Activated CD8-positive, alpha-beta memory T cell treated with anti-CD3 and anti-CD28 coated beads, Interleukin-2, amount 50 U/mL, for 24 hours (primary cell): Measurements from ENCODE around the gene NDUFA12.
A peak's percentile ranks its signal among the peaks of the same experiment; 100 is the strongest.

Experiments
- DNase-seq: peaks from one replicate; pipeline ENCODE4 v3.0.0-alpha.2; 2020; ENCODE audit errors: extremely low read depth

The NDUFA12 gene

DNA sequence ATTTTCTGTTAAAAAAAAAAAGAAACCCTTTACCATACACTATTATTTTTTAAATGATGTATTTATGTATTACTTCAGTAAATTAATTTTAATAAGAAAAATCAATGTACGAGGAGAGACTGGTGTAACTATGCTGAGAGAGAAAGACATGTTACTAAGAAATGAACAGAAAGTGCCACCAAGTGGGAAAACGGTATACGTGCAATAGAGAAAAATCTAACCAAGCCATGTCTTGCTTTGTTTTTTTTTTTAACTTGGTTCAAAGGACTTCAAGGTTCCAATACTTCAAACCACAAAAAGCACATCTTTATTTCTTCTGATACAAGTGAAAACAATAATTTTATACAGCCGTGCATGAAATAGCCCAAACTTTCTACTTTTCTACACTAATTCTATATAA is 22.9 kb downstream of the NDUFA12 start:
- no peak for DNase-seq

DNA sequence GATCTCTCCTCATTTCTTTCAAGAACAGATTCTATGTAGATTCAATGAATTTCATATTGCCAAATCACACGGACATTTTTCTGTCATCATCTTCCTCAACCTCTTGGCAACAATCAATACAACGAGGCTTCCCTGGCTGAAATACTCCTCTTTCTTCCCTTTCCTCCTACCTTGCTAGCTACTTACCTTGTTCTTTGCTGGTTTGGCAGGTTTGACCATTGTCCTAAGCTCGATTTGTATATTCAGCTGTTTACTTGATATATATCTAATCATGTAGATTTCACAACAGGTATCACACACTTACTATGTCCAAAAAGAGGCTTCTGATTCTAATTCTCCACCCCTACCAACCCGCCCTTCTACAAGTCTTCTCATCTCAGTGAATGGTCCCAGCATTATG is 23.6 kb downstream of the NDUFA12 start:
- DNase-seq: no peak

DNA sequence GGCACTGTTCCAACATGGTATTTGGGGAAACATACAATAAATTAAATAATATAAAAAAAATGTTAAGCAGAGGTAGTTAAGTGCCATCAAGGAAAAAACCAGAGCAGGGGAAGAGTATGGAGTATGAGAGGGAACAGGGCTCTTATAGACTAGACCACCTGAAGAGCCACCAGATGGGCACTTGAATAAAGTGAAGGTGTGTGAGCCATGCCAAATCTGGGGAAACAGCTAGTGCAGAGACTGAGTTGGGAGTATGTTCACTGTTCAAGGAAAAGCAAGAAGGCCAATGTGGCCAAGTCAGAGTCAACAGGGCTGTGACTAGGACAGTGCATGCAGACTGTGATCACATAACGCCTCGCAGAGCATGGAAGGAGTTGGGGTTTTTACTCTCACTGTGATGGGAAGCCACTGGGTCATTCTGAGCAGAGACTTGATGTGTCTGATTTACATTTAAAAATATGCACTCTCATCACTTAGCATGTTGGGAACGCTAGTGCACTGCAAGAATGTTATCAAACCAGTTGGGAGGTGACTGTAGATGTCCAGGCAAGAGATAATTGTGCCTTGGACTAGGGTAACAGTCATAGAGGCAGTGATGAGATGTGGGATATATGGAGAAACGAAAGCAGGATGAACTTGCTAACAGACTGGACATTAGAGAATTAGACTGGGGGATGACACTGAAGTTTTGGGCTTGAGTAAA is 25.6 kb downstream of the NDUFA12 start:
- DNase-seq: no peak

DNA sequence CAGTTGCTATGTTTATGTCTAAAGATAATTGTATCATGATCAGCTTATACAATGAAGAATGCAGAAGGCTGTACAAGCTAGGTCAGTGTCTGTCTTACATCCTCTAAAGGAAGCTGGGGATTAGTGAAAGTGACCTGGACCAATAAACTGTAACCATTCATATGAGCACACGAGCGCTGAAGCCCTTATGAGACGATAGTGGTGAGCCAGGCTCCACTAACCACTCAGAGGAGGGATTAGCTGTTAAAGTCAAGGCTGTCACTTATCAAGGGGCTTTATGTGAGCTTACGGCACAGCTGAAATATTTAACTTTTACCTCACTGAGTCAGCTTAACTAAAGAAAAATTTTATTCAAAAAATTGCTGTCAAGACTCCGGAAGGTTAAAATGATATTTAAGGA is 30.3 kb downstream of the NDUFA12 start:
- DNase-seq: no peak

DNA sequence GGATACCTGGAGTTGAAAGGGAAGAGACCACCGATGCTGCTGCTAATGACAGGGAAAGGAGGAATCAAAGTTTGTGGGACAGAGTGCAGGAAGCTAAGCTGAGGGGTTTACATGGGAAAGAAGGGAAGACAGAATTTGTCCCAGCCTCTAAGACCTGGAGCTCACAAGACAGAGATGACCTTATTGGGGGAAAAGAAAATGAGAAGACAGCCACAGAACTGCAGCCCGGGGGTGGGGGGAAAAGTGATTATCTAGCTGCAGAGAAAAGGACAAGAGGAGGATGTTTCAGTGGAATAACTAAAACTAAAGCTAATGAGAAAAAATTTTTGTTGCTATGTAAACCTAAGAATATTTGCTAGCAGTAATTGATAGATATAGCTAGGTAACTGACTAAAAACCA is 30.7 kb downstream of the NDUFA12 start:
- DNase-seq: no peak

DNA sequence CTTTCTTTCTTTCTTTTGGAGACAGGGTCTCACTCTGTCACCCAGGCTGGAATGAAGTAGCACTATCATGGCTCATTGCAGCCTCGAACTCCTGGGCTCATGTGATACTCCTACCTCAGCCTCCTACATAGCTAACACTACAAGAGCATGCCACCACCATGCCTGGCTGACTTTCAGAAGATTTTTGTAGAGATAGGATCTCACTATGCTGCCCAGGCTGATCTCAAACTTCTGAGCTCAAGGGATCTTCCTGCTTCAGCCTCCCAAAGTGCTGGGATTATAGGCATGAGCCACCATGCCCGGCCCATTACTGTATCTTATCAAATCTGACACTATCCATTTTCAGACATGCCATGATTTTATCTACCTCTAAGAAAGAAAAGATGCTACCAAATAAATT is 31.6 kb downstream of the NDUFA12 start:
- DNase-seq: no peak

DNA sequence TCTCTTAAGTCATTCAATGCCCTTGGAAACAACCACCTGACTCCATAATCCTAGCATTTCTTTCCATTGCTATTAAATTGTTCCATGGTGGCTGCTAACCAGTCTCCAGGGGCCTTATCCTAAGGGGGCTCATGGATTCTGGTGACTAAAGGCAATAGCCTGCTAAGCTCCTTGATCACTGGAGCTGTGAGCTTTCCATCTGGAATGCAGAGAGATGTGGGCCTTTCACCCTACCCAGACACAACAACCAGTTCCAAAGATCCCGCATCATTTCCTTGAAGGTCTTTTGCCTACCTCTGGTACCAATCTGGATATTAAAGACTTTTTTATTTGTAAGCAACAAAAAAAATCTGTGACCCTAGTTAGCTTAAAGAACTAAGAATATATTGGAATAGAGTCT is 32.9 kb downstream of the NDUFA12 start:
- DNase-seq: no peak

DNA sequence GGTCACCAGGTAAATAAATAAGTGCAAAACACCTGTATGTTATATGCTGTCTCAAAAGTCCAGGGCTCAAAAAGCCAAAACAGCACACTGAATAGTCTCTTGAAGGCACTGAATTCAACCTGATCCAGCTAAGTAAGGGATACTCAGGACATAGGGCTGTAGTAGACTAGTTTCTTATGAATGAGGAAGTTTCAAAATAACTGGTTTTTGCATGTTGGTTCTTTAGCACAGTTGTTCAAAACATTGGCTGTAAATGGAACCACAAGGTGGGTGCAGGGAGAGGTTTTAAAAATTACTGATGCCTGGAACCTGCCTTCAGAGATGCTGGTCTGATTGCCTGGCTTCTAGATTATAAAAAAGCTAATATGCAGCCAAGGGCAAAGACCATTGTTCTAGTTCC is 34.1 kb downstream of the NDUFA12 start:
- DNase-seq: no peak

DNA sequence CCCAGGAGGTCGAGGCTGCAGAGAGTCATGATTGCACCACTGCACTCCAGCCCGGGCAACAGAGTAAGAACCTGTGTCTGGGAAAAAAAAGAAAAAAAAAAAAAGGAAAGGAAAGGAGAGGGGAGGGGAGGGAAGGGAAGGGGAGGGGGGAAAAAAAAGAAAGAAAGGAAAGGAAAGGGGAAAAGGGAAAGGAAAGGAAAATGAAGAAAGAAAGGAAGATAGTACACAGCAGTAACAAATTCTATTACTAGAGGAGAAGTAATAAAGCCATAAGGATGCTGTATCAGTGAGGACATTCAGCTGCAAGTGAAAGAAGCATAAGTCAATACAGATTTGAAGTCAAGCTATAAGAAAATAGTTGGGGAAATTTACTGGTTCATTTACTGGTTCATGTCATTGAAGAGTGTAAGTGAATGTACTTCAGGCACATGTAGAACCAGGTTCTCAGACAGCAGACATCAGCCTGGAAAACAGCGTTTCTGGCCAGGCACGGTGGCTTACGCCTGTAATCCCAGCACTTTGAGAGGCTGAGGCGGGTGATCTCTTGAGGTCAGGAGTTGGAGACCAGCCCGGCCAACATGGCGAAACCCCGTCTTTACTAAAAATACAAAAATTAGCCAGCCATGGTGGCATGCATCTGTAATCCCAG is 37.4 kb downstream of the NDUFA12 start:
- DNase-seq: no peak

DNA sequence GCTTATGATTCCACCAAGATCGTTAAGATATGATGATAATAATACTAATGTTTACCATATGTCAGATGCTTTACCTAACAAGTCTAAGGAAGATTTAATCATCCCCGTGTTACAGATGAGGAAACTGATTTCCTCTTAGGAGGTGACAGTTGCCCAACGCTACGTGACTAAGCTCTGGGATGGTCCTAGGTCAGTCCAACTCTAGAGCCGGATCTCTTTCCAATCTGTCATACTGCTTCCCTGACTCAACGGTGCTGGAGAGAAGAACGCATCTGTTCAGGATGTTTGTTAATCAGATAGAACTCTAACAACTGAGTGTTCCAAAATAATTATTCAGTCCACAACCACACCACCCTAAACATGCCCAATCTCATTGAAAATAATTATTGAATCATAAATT is 39.8 kb downstream of the NDUFA12 start:
- no peak for DNase-seq

DNA sequence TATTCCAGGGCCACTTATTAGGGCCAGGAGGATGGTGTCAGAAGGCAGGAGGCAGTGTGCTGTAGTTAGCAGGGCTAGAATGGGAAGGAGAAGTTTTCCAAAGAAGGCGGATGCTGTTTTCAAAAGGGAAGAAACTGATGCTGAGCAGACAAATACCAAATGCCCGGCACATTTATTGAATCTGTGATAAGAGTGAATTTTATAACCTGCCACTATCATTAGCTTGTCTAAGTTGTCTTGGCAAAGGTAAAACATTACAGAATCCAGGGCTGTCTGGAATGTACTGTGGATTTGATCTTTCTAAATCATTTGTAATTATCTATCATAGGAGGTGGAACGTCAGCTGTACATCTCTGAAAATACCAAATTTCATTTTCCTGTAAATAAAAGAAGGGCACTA is 40.8 kb downstream of the NDUFA12 start:
- DNase-seq: no peak

DNA sequence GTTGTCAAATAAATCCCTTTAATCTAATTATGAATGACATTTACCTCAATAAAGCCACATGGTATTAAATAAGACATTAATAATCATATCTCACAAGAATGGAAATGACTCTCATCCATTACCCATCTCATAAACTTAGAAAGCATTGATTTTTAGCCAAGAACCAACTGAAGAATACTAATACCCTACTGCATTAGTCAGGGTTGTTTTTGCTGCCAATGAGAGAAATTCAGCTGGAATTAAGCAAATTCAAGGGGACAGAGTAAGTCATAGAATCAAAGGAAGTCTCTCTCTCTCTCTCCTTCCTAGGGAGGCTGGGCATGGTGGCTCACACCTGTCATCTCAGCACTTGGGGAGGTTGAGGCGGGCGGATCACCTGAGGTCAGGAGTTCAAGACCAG is 41.6 kb downstream of the NDUFA12 start:
- DNase-seq: no peak

DNA sequence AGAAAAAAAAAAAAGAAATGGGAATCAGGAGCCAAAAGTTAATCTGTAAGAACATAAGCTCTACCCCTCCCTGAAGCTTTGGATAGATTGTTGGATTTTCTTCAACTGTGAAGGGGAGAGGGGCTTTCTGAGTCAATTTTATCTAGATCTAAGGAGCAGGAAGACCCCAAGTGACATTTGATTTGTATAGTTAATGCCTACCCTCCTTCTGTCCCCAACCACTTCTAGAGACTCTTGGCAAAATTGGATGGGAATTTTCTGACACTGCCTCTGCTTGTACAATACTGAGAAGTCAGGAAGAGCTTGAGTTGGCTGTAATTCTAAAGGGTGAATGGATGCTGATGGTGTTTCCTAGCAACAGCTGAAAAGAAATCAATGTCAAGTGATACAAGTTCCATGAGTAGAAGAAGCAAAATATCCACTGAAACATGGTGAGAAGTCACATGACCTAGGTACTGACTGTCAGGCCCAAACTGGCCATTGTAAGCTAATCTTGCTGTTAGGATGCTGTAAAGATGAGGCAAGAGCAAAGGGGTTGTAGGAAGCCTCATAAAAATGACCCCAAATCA is 42.2 kb downstream of the NDUFA12 start:
- no peak for DNase-seq

DNA sequence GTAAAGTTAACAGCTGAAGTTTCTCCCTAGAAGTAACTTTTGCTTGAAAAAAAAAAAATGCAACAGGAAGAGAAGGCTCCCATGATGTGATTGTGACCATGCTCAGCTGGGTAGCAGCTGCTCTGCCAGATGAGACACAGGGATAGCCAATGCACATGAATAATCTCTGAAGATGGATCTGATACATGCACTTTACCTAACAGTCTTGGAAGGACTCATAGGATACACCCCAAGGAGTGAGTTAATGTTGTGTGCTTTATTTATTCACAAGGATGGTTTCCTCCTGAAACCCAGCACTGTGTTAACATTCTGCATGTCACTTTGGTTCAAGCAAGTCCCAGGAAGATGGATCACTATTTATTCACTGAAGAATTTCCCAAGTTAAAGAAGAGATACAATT is 46.5 kb downstream of the NDUFA12 start:
- no peak for DNase-seq

DNA sequence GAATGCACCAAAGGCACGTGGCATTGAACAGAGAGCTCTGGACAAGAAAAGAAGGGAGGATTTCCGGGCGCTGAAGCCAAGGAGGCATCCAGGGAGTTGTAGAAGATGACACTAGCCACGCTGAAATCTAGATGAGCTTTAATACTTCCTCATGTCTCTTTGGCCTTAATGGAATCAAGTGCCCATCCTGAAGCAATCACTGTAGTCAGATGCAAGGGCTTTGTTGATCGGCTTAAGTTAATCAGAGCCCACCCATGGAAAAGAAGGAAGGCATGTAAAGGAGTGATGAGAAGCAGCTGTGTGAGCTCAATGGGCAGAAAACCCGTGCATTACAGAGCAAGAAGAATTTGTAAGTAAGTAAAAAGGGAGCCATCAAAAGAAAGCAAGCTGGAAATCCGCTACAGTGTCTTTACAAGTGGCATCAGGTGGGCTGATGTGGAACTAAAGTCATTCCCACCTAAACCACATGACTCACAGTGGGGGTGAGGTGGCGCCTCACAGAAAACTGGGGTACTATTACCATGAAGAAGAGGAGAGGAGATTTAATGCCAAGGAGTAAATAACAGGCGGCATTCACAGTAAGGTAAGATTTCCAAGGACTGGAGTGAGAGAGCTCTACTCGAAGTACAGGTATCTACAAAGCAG is 48.4 kb downstream of the NDUFA12 start:
- DNase-seq: no peak

DNA sequence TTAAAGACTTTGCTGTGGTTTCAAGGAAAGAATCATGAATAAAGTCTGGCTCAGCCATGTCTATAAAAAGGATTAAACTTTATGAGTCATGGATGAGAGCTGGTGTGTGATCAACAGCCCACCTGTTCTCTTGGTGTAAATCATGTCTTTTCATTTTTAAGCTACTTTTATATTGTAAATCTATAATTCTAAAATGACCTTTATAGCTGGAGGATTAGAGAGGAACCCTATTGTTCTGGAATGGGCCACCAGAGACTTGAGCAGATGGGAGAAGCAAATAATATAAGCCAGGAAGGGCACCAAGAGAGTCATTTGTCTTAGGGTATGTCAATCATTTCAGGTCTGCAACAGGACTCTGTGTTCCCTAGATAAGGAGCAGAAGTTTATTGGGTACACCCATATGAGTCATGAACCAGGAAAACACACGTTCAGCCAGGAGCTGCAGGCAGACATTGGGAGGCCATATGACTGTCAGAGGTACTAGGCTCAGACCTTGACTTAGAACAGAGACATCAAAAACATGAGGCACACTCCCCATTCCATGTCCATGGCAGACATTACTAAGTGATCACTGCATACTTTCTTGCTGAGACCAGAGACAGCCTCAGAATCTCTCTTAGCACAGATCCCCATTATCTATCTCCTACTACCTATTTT is 49.3 kb downstream of the NDUFA12 start:
- no peak for DNase-seq

DNA sequence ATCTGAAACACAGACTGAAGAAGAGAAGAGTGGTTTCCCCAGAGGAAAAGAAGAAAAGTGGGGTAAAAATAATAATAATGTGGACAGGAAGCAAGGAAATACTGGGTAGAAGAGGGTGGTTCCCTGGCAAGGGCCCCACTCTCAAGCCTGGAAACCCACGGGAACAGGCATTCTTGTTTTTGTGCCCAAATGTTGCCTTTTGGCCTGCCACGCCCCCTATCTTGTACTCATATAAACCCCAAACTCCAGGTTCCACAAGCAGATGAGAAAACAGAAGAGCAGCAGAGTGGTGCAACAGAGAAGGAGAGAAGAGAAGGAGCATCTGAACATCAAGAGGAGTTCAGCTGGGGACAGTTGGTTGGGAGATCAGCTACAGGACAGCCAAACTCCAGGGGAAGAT is 51.2 kb downstream of the NDUFA12 start:
- no peak for DNase-seq

DNA sequence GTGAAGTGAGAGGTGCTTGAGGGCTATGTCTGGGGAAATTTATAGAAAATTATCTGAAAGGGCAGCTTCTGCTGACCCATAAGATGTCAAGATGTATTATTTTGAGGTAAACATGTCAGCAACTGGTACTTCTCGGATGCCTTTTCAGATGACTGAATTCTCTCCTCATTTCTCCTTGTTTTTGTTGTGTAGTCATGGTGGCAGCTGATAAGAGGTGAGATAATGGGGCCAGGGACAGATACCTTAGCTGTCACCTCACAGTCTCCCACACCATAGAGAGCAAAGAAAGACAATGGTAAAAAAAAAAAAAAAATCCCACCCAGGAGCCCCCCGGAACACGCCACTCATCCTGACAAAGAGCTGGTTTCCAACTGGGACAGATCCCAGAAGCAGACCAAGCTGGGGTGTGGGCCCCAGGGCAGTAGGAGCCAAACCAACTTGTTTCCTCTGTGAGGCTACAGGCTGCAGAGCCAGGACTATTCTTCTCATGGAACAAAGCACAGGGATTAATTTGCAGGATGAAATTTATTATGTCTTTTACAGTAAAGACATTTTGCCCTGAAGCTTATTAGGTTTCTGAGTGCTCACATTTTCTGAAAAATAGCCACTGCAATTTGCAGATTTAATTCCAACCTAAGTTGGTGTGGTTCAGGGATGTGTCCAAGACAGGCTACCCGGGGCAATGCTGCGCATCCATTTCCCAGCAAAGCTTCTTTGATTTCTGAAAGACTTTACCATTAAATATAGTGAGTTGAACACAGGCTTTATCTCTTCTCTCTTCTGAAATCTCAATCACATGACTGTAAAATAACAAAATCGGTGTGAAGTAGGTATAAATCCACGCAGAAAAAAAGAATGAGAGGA is 52.2 kb downstream of the NDUFA12 start:
- DNase-seq: no peak

DNA sequence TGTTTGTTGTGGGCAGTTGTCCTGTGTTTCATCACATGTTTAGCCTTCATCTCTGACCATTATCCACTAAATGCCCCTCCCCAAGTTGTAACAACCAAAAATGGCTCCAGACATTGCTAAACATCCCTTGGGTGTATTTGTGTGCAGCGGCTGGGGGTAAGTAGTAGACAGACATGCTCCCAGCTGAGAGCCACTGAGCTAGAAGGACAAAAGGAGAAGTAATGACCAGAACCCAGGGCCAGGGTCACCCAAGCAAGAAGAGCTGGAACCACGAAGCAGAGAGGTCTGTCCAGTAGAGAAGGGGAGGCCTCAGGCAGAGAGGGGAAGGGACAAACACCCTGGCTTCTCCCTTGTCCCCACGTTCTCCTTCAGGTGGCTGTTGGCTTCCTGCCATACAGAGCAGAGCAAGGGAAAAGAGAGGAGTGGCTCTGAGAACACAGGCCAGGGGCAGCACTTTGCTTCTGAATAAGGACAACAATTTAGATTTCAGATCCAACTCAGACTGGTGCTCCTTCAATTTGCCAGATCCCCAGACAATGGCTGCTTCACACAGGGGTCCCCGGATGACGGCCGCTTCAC is 55.2 kb downstream of the NDUFA12 start:
- no peak for DNase-seq

DNA sequence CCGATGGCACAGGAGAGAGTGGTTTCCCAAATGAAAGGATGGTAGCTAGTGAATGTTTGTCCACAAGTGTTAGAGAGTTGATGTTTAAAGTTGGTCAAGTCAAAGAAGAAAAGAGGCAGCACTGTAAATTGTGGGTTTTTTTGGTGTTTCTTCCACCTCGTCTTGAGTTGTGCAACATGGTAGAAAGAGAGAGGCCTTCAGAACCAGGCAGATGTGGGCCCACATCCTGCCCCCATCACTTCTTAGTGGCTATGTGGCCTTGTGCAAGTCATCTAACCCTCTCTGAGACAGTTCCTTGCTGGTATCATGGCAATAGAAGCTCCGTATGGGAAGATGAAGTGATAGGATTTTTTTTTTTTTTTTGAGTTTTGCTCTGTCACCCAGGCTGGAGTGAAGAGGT is 60.8 kb downstream of the NDUFA12 start:
- no peak for DNase-seq

DNA sequence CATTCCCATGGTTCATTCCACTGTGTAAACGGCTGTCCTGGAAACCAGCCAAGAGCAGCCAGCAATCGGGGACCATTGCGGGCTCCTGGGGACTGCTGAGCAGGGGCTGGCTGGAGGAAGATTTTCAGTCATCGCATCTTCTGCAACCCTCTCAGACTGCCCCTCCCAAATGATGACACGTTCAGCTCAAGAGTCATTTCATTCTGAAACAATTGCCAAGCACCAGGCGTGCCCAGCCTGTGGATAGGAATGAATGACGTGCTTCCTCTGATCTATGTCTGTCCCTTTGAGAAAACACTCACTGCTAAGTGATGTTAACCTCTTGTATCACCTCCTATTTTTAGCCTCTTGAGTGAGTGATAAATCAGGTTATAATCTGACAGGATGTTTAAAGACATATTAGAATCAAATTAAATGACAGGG is 62.0 kb downstream of the NDUFA12 start:
- DNase-seq: peak; percentile 41
